Thoracic aorta (tissue), 2 donors: ENCODE measurements around the gene DUS3L. TPM values are rescaled to one million over a fixed set of nuclear protein-coding genes. Genes with fewer than 3 reads are reported as not detected.

ENCODE experiments used
- ATAC-seq: fragments of 150-250 bp; one replicate; pipeline ENCODE4 v1.8.0; 2017; ENCODE audit warnings: low read depth; ENCODE audit not compliant: insufficient number of reproducible peaks, low FRiP score
- DNase-seq: peaks from one replicate; pipeline ENCODE4 v3.0.0-alpha.2; 2020; ENCODE audit warnings: low spot score
- H3K27ac ChIP-seq, 2 donors: fragments of 200-600 bp; sonication (generic); 1 replicate in 1 of 2; 2 replicates in 1 of 2; pipeline ENCODE4 v1.5.1; 2016; ENCODE audit warnings: mild to moderate bottlenecking in 2 of 2, moderate library complexity in 2 of 2
- H3K27me3 ChIP-seq: fragments of 200-600 bp; sonication (generic); replicated peaks from 2 replicates; pipeline ENCODE4 v1.6.0; 2016; ENCODE audit warnings: mild to moderate bottlenecking; ENCODE audit not compliant: insufficient read depth
- H3K36me3 ChIP-seq: fragments of 200-600 bp; sonication (generic); one replicate; pipeline ENCODE4 v1.5.1; 2016
- H3K4me1 ChIP-seq, 2 donors: fragments of 200-600 bp; sonication (generic); 1 replicate in 1 of 2; 2 replicates in 1 of 2; pipeline versions ENCODE4 v1.5.1 to v1.6.0; 2016; ENCODE audit warnings: low read depth in 2 of 2, mild to moderate bottlenecking in 1 of 2; ENCODE audit not compliant: control insufficient read depth in 1 of 2
- H3K4me3 ChIP-seq: fragments of 200-600 bp; sonication (generic); 2 replicates; pipeline ENCODE4 v1.5.1; 2016; ENCODE audit warnings: mild to moderate bottlenecking
- H3K9me3 ChIP-seq: fragments of 200-600 bp; sonication (generic); 2 replicates; pipeline ENCODE4 v1.5.1; 2016
- total RNA-seq, 2 donors: library from RNA; depleted of rRNA; stranded (reverse); fragments of >200 nt; gene quantifications; one replicate each; pipeline versions ENCODE4 v1.1.0 to v1.2.3, GENCODE V29; 2016
- TF ChIP-seq, protein P1 (sequence below): fragments of 200-600 bp; sonication (generic); IDR thresholded peaks from one replicate; pipeline ENCODE4 v1.5.1; 2019; ENCODE audit warnings: antibody characterized with exemption

The DUS3L gene
- total RNA-seq, 2 donors from 2014 or later = 16.2 to 33.9 TPM

GRCh38 chr19:5803441-5803751 lies 12.4 kb upstream of the DUS3L start:
- ATAC-seq (no peak), DNase-seq (no peak)
- Histone ChIP-seq H3K4me1 (peaks cover 4 to 7% of the 10 kb centered on the region in 2 donors), H3K27ac (no peak overlapping the region), H3K4me3 (peak overlapping the region; percentile 61), H3K9me3 (no peaks in the 10 kb centered on the region), H3K27me3 (peaks cover 16% of the 10 kb centered on the region), H3K36me3 (no peaks in the 10 kb centered on the region)
- TF ChIP-seq, protein P1, sequence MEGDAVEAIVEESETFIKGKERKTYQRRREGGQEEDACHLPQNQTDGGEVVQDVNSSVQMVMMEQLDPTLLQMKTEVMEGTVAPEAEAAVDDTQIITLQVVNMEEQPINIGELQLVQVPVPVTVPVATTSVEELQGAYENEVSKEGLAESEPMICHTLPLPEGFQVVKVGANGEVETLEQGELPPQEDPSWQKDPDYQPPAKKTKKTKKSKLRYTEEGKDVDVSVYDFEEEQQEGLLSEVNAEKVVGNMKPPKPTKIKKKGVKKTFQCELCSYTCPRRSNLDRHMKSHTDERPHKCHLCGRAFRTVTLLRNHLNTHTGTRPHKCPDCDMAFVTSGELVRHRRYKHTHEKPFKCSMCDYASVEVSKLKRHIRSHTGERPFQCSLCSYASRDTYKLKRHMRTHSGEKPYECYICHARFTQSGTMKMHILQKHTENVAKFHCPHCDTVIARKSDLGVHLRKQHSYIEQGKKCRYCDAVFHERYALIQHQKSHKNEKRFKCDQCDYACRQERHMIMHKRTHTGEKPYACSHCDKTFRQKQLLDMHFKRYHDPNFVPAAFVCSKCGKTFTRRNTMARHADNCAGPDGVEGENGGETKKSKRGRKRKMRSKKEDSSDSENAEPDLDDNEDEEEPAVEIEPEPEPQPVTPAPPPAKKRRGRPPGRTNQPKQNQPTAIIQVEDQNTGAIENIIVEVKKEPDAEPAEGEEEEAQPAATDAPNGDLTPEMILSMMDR = no peak

- TF ChIP-seq, protein P1 = no peak
- no peaks in the 10 kb centered on the region for H3K9me3 ChIP-seq
- H3K36me3 ChIP-seq = no peaks in the 10 kb centered on the region
- H3K27ac ChIP-seq = no peak overlapping the region
- H3K27me3 ChIP-seq = peaks cover 16% of the 10 kb centered on the region
- DNase-seq (no peak), ATAC-seq (no peak)
- H3K4me1 ChIP-seq = peaks cover 4 to 7% of the 10 kb centered on the region in 2 donors
- H3K4me3 ChIP-seq = no peak overlapping the region
These were observed 11.0 kb upstream of the DUS3L start for GRCh38 chr19:5801796-5802619.

- Histone ChIP-seq H3K27ac (no peak overlapping the region), H3K4me1 (peaks cover 4 to 7% of the 10 kb centered on the region in 2 donors), H3K27me3 (peaks cover 13% of the 10 kb centered on the region), H3K36me3 (no peaks in the 10 kb centered on the region), H3K9me3 (no peaks in the 10 kb centered on the region), H3K4me3 (no peak overlapping the region)
- TF ChIP-seq, protein P1 = no peak
- no peak for DNase-seq
- ATAC-seq = no peak
These were observed 9.7 kb upstream of the DUS3L start for GRCh38 chr19:5800361-5801270.

DNA sequence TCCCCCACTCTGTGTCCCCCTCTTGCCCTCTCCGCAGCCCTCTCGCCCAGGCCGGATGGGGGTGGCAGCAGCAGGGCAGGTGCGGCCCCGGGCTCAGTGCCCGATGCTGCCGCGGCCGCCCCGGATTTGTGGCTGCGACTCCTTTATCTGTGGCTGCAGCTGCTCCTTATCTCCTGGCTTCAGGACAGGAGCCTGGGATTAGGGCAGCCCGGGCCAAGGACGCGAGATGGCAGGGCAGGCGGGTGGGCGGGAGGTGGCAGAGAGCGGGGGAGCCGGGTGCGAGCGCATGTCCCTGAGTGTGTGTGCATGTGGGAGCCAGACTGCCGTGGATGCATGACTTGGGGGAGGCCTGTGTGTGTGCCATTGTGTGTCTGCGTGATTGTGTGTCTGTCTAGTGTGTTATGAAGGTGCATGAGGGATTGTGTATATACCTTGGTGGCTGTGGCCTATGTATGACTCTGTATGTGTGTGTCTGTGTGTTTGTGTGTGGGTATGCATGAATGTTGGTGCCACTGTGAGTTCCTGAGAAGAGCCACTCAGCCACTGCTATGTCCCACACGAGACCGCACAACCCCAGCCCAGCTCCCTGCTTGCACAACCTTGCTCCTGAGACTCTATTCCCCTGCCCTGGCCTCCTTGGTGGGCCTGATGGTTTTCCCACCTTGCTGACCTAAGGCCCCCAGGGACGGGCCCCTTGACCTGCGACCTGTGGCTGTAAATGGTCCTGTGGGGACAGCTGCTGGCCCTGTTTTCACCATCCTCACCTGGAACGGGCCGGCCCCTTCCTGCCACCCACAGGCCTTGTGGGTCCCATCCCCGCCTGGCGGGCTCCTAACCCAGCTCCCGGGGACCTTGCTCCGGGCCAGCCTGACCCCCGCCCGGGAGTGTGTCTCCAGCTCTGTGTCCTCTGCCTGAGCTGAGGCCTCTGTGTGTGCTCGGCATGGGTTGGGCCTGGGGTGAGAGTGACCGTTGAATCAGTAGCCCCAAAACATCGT lies 8.6 kb upstream of the DUS3L start:
- ATAC-seq (no peak), DNase-seq (no peak)
- Histone ChIP-seq H3K36me3 (no peaks in the 10 kb centered on the region), H3K27ac (no peak overlapping the region), H3K9me3 (no peaks in the 10 kb centered on the region), H3K4me1 (peaks cover 4 to 7% of the 10 kb centered on the region in 2 donors), H3K4me3 (no peak overlapping the region), H3K27me3 (peaks cover 11% of the 10 kb centered on the region)
- TF ChIP-seq, protein P1 = no peak
